Neural crest cell (in vitro differentiated cells): ENCODE data around the gene YAF2. TPM values are rescaled to one million over a fixed set of nuclear protein-coding genes. Genes with fewer than 3 reads are reported as not detected.

ENCODE experiments used
- DNase-seq: peaks from one replicate; pipeline ENCODE4 v3.0.0; 2021; ENCODE audit warnings: low read depth, mixed read lengths, low spot score
- H3K27ac Mint-ChIP-seq: one replicate; pipeline ENCODE4 v1.8.0; 2021; ENCODE audit warnings: mild to moderate bottlenecking, mixed read lengths; ENCODE audit not compliant: unreplicated experiment
- H3K27me3 Mint-ChIP-seq: 2 replicates; pipeline ENCODE4 v1.8.0; 2021; ENCODE audit warnings: low read depth, mild to moderate bottlenecking, mixed read lengths
- H3K36me3 Mint-ChIP-seq: 2 replicates; pipeline ENCODE4 v1.8.0; 2021; ENCODE audit warnings: low read depth, mild to moderate bottlenecking, mixed read lengths
- H3K4me1 Mint-ChIP-seq: 2 replicates; pipeline ENCODE4 v1.8.0; 2021; ENCODE audit warnings: mixed read lengths
- H3K4me3 Mint-ChIP-seq: one replicate; pipeline ENCODE4 v1.8.0; 2021; ENCODE audit warnings: mild to moderate bottlenecking, mixed read lengths
- H3K9me3 Mint-ChIP-seq: 2 replicates; pipeline ENCODE4 v1.8.0; 2021; ENCODE audit warnings: mixed read lengths
- total RNA-seq: library from RNA; stranded (reverse); gene quantifications from 2 replicates; pipeline ENCODE4 v1.2.1, GENCODE V29; 2021
- TF ChIP-seq, protein P1 (sequence below): fragments of 200-600 bp; sonication (generic); conservative IDR thresholded peaks from 2 replicates; pipeline ENCODE4 v1.5.0; 2021; ENCODE audit warnings: antibody characterized with exemption, mild to moderate bottlenecking

Gene YAF2
- total RNA-seq, 1 donor from 2014 or later = 33.6 TPM

DNA sequence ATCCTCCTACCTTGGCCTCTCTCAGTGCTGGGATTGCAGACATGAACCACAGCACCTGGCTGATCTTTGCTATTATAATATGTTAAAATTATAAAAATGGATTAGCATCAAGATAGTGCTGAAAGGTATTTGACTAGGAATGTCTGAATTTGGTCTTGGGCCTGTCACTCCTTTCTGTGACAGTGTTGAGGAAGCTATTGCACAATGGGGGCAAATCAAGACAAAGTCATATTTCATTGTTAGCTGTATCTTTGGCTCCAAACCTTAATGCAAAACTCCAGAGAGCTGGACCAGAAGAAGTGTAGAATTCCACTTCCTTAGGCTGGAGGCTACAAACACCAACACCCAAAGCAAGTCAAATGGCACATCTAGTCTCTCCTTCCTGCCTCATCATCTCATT is 45.7 kb upstream of the YAF2 start:
- H3K27ac Mint-ChIP-seq = no peak overlapping the region
- TF ChIP-seq, protein P1, sequence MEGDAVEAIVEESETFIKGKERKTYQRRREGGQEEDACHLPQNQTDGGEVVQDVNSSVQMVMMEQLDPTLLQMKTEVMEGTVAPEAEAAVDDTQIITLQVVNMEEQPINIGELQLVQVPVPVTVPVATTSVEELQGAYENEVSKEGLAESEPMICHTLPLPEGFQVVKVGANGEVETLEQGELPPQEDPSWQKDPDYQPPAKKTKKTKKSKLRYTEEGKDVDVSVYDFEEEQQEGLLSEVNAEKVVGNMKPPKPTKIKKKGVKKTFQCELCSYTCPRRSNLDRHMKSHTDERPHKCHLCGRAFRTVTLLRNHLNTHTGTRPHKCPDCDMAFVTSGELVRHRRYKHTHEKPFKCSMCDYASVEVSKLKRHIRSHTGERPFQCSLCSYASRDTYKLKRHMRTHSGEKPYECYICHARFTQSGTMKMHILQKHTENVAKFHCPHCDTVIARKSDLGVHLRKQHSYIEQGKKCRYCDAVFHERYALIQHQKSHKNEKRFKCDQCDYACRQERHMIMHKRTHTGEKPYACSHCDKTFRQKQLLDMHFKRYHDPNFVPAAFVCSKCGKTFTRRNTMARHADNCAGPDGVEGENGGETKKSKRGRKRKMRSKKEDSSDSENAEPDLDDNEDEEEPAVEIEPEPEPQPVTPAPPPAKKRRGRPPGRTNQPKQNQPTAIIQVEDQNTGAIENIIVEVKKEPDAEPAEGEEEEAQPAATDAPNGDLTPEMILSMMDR = no peak
- no peaks in the 10 kb centered on the region for H3K9me3 Mint-ChIP-seq
- H3K4me3 Mint-ChIP-seq = no peak overlapping the region
- DNase-seq = no peak
- no peaks in the 10 kb centered on the region for H3K36me3 Mint-ChIP-seq
- peaks cover 9% of the 10 kb centered on the region for H3K4me1 Mint-ChIP-seq
- no peaks in the 10 kb centered on the region for H3K27me3 Mint-ChIP-seq

DNA sequence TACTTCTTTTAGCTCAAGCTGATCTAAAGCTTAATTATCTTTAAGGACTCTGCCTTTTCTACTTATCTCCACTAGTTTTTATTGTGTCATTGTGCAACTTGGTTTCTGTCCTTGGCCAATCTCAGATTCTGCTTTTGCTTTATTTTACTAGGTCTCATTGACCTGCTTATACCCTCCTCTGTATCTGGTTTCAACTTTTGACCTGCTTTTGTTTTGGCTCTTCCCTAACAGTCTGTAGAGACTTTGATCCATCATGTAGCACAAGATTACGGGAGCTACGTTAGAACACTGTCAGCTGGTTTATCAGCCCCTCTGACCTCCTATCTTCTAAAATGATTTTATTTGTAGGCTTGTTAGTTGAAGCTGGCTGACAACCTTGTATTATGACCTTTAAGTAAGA is 44.2 kb upstream of the YAF2 start:
- no peaks in the 10 kb centered on the region for H3K36me3 Mint-ChIP-seq
- no peaks in the 10 kb centered on the region for H3K9me3 Mint-ChIP-seq
- H3K4me3 Mint-ChIP-seq = no peak overlapping the region
- DNase-seq = no peak
- no peaks in the 10 kb centered on the region for H3K27me3 Mint-ChIP-seq
- peaks cover 9% of the 10 kb centered on the region for H3K4me1 Mint-ChIP-seq
- TF ChIP-seq, protein P1 = no peak
- H3K27ac Mint-ChIP-seq = no peak overlapping the region

DNA sequence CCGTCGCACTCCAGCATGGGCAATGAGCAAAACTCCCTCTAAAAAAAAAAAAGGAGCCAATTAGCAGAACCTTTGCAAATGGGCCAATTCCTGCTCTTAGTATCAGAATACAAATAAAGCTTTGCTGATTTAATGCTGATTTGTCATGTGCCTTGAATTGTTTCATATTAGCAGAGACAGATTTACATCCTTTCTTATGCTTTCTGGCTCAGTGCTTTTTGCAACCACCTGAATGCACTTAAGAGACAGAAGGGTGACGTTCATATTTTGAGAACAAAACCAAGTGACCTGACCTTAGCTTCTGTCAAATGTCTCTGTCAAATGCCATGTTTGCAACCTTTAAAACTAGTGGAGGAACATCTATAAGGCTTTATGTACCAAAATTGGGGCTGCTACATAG is 43.8 kb upstream of the YAF2 start:
- Mint-ChIP-seq H3K4me1 (peaks cover 9% of the 10 kb centered on the region), H3K27ac (no peak overlapping the region), H3K9me3 (no peaks in the 10 kb centered on the region), H3K4me3 (no peak overlapping the region), H3K36me3 (no peaks in the 10 kb centered on the region), H3K27me3 (no peaks in the 10 kb centered on the region)
- no peak for DNase-seq
- TF ChIP-seq, protein P1 = no peak

DNA sequence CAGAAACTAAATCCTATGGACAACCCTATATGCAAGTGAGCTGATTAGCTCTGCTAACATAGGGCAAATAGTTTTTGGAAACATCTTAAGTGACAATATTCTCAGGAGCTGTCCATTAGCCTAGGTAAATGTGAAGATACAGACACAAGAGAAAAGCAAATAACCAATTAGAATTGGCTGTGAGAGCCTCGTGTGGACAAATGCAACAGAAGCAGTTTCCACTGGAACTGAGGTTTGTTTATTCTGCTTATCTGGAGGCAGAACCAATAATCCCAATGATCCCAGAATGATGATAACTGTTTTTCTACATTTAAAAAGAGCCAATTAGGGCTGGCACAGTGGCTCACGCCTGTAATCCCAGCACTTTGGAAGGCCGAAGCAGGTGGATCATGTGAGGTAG is 43.2 kb upstream of the YAF2 start:
- Mint-ChIP-seq H3K4me3 (no peak overlapping the region), H3K36me3 (no peaks in the 10 kb centered on the region), H3K4me1 (peaks cover 9% of the 10 kb centered on the region), H3K9me3 (no peaks in the 10 kb centered on the region), H3K27ac (no peak overlapping the region), H3K27me3 (no peaks in the 10 kb centered on the region)
- TF ChIP-seq, protein P1 = no peak
- no peak for DNase-seq

DNA sequence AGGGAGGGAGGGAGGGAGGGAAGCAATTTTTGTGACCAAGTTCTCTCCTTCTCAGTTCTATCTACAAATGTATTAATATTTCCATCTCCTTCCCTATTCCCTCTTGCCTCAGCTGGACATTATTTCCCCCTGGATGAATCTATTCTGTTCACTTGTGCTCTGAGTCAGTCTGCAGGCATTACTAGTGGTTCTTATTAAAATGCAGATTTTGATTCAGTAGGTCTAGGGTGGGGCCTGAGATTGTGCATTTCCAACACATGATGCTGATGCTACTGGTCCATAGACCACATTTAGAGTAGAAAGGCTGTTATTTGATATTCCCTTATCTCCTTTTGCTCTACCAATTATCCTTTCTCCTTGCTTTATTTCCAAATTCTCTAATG is 40.1 kb upstream of the YAF2 start:
- TF ChIP-seq, protein P1 = no peak
- no peak for DNase-seq
- Mint-ChIP-seq H3K27ac (no peak overlapping the region), H3K9me3 (no peaks in the 10 kb centered on the region), H3K4me1 (peaks cover 9% of the 10 kb centered on the region), H3K4me3 (no peak overlapping the region), H3K36me3 (no peaks in the 10 kb centered on the region), H3K27me3 (no peaks in the 10 kb centered on the region)
